ENCODE results near the gene CAMK1G. TPM values are rescaled to one million over a fixed set of nuclear protein-coding genes. Genes with fewer than 3 reads are reported as not detected.

Gene CAMK1G
- total and polyA plus RNA-seq, 2 donors (not counting 3 experiments of a cell fraction or from before 2014, with no cell fraction given), result not detected

GRCh38 chr1:209586221-209586740 lies 2.8 kb downstream of the CAMK1G start:
- no peaks in the 10 kb centered on the region for H3K79me2 ChIP-seq (ENCODE audit: control insufficient read depth, insufficient read depth, low read length)
- BruUV-seq (replicated peaks), result no TSS peak
- peaks cover 41 to 43% of the 10 kb centered on the region in 2 experiments for H3K27me3 ChIP-seq (ENCODE audit: control insufficient read depth in 2 of 2, insufficient read depth in 2 of 2, low read length in 2 of 2)
- H4K20me1 ChIP-seq (replicated peaks; ENCODE audit: control insufficient read depth, extremely low read depth, insufficient read depth, low read length), result no peaks in the 10 kb centered on the region
- dilution Hi-C loops (cut with MboI; ENCODE audit: extremely low pct_ligation_motif_present, low sequenced_read_pairs) (loop anchor here (25.0 kb wide), 1 partner anchor 101 kb away; the partner anchor contains the start of gene G0S2), intact Hi-C loops (cut with micrococcal nuclease) (no loop called here)
- no peak overlapping the region for H3K27ac ChIP-seq (ENCODE audit: insufficient read depth, low read depth, low read length)
- H3K9ac ChIP-seq (replicated peaks; ENCODE audit: extremely low read depth, insufficient read depth, low read length), result no peak overlapping the region
- no peak for TF ChIP-seq JUN (IDR thresholded peaks at IDR 0.05; ENCODE audit: borderline replicate concordance, insufficient read depth, insufficient read length, low read depth)
- no peak for TF ChIP-seq POLR2AphosphoS5 (IDR thresholded peaks at IDR 0.05; ENCODE audit: insufficient read depth, low read depth, low read length)
- TF ChIP-seq POLR2A (IDR thresholded peaks at IDR 0.05; ENCODE audit: low read depth, low read length), result no peak
- TF ChIP-seq FOS (IDR thresholded peaks at IDR 0.05; ENCODE audit: borderline replicate concordance, insufficient read depth, low read length), result no peak
- TF ChIP-seq CTCF (IDR thresholded peaks at IDR 0.05; ENCODE audit: extremely low read depth in 1 of 2, insufficient read depth in 1 of 2, low read depth in 1 of 2, low read length in 2 of 2), result no peak
- TF ChIP-seq GATA2 (IDR thresholded peaks at IDR 0.05; ENCODE audit: insufficient read depth, insufficient read length, low read depth, low read length), result no peak
- TF ChIP-seq MYC (IDR thresholded peaks at IDR 0.05; ENCODE audit: low read depth, low read length), result no peak
- TF ChIP-seq MAX (IDR thresholded peaks at IDR 0.05; ENCODE audit: insufficient read depth, insufficient read length), result no peak
- no peak for TF ChIP-seq EZH2 (IDR thresholded peaks at IDR 0.05; ENCODE audit: borderline replicate concordance, low read depth, low read length, severe bottlenecking)
- FAIRE-seq, result no peak
- H2AFZ ChIP-seq (ENCODE audit: low read depth, low read length), result no peak overlapping the region
- no peak overlapping the region for H3K4me3 ChIP-seq (replicated peaks in 1 of 3; ENCODE audit: insufficient read depth in 1 of 3, low read depth in 1 of 3, low read length in 3 of 3)
- peaks cover 9% of the 10 kb centered on the region for H3K4me1 ChIP-seq (ENCODE audit: control insufficient read depth, extremely low read depth, insufficient read depth, low read length)
- H3K36me3 ChIP-seq (ENCODE audit: control insufficient read depth in 2 of 2, extremely low read depth in 1 of 2, insufficient read depth in 2 of 2, low read length in 2 of 2), result no peaks in the 10 kb centered on the region
- H3K9me1 ChIP-seq (replicated peaks; ENCODE audit: control insufficient read depth, extremely low read depth, insufficient read depth, low read length), result no peaks in the 10 kb centered on the region
- H3K9me3 ChIP-seq (replicated peaks; ENCODE audit: control insufficient read depth, insufficient read depth, low read length), result no peaks in the 10 kb centered on the region
- POLR2A ChIA-PET, result no interaction called here
- H3K4me2 ChIP-seq (ENCODE audit: insufficient read depth, low read length), result no peak overlapping the region
- CTCF ChIA-PET, result interaction anchor here (0.6 to 6.9 kb wide), 15 partner anchors 9 to 162 kb away, joined by 3 to 65 read pairs (median 5); no protein-coding TSS in a partner anchor
- DNase-seq (ENCODE audit: low read depth, low spot score), result no peak

Data from endothelial cell of umbilical vein (primary cell).